HG03196 (cell line): ENCODE measurements around the gene ZNF844.
"Not testable (repeated sequence)": the region's sequence is repeated elsewhere in the genome, so short reads cannot be mapped to it uniquely, and the experiment has no call there.

Experiments used
- ATAC-seq: cut with Tn5 transposase; IDR thresholded peaks from one replicate; pipeline ENCODE4 v1.9.1; 2021; ENCODE audit not compliant: unreplicated experiment

ZNF844 gene

DNA sequence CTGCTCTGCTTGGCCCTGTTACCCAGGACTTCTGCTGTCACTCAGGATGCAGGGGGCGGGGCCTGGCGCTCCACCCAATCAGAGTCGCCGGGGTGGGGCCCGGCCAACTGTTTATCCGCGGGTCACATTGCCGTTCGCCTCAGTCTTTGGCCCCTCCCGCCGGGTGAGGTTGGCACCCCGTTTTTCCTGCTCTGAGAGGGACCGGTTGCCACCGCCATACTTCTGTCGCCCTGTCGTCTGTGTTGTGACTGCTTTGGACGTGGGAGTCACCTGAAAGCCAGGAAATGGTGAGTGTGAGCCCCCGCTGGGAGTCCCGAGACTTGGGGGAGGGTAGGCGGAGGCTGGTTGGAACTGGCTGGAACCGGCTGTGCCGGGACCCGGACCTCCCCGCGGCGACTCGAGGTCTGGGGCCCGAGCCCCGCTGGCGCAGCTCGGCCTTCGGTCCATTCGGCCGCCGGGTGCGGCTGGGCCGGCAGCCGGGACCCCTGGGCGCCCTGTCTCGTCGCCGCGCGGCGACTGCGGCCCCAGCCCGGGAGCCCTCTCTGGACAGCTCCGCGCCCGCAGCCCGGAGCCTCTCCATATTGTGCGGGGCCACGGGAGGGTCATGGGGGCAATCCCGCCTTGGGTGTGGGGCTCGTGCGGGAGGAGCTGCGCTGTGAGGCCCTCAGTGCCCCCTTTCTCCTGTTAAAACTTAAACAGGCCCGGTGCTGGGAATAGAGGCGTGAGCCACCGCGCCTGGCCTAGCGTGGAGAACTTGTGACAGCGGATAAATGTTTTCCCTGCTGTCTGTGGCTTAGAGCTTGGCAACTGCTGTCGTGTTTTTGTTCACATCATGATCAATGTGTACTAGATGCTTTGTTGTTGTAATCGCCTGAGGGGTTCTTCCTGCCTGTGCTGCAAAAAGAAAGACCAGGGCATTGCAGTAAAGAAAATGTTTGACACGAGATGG is at the start of gene ZNF844:
TSS of gene ZNF844 (plus strand) at position 142 of the 949 bp plus-strand sequence. CDS start at position 285, 143 bp downstream.
- ATAC-seq: peak; percentile 82

DNA sequence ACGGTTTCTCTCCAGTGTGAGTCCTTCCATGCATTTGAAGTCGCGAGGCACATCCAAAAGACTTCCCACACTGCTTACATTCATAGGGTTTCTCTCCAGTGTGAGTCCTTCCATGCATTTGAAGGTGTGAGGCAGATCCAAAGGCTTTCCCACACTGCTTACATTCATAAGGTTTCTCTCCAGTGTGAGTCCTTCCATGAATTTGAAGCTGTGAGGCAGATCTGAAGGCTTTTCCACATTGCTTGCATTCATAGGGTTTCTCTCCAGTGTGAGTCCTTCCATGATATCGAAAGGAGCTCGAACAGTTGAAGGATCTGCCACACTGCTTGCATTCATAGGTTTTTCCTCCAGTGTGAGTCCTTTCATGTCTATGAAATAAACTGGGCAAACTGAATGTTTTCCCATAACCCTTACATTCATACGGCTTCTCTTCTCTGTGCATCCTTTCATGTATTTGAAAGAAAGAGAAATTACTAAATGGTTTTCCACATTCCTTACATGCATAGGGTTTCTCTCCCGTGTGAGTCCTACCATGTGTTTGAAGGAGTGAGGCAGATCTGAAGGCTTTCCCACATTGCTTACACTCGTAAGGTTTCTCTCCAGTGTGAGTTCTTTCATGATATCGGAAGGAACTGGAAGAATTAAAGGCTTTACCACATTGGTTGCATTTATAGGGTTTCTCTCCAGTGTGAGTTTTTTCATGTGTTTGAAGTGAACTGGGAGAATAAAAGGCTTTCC is 49.3 kb upstream of the ZNF844 start:
- no peak for ATAC-seq

DNA sequence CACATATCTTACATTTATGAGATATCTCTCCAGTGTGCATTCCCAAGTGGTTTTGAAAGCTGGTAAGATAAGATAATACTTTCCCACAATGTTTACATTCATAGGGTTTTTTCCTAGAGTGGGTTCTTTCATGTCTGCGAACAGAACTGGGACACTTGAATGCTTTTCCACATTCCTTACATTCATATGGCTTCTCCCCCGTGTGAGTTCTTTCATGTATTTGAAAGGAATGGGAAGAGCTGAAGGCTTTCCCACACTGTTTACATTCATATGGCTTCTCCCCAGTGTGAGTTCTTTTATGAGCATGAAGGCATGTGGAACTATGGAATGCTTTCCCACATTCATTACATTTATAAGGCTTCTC is 48.8 kb upstream of the ZNF844 start:
- ATAC-seq: no peak

DNA sequence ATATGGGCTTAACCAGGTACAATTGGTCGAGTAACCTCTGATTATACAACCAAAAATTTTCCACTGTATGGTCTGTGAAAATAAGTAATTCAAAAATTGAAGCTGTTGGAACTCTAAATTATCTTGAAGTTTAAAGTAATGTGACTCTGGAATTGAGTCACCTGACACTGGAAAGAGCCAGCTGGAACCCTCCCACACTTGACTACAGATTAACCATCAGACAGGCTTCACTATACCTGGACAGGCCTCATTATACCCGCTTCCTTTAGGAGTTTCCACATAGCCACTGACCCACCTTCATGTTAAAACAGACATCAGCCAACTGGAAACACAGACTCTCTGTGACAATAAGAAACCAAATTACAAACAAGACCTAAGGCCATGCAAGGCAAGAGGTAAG is 30.3 kb upstream of the ZNF844 start:
- ATAC-seq: no peak

DNA sequence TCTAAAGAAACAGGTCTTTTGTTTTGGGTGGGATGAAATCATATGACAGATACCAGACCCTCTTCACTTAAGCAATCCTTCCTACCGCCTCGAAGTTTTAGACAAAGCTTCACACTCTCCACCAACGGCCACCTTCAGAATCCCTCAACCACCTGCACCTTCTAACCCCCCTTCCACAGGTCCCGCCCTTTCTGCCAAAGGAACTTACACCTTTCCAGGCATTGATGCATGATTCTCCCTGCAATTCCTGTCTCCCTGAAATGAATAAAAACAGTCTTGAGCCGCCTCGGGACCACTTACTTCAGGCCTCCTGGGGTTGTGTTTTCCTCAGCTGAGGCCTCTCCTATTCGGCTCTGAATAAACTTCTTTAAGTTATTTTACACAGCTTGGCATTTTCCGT is 29.9 kb upstream of the ZNF844 start:
- no peak for ATAC-seq

DNA sequence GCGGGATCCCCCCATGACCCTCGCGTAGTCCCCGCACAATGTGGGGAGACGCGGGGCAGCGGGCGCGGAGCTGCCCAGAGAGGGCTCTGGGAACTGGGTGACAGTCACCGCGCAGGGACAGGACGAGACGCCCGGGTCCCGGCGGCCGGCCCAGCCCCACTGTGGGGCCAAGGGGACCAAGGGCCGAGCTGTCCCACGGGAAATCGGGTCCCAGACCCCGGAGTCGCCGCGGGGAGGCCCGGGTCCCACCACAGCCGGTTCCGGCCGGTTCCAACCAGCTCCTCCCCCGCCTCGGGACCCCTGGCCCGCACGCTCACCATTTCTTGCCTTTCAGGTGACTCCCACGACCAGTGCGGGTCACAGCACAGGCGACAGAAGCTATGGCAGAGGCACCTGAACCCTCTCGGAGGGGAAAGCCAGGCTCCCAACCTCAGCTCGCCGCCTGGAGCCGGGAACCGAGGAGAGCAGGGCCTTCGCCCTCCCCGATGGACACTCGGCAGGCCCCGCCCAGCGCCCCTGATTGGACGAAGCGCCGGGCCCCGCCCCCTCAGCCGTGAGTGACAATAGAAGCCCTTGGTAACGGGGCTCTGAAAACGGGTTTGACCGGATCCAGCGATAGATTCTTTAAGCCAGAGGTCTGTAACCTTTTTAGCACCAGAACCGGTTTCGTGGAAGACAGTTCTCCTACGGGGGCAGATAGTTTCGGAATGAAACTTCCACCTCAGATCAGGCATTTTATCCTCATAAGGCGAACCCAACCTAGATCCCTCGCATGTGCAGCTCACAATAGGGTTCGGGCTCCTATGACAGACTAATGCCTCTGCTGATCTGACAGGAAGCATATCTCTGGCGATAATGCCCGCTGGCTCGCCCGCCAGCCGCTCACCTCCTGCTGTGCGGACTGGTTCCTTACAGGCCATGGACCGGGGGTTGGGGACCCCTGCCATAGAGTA is 29.0 kb upstream of the ZNF844 start, which contains the start of gene ZNF433:
TSS of gene ZNF433 (minus strand) at position 460 of the 953 bp plus-strand sequence. CDS start at position 320, 140 bp downstream.
- peak; percentile 92 for ATAC-seq

DNA sequence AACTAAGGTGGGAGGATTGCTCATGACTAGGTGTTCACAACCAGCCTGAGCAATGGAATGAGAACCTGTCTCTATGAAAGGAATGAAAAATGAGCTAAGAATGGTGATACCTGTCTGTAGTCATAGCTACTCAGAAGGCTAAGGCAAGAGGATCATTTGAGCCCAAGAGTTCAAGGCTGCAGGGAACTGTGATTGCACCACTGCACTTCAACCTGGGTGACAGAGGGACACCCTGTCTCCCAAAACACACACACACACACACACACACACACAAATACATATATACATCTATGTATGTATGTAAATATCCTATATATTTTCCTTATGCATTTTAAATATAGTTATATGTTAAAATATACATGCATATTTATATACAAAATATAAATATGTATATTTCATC is 21.6 kb upstream of the ZNF844 start:
- ATAC-seq: no peak

DNA sequence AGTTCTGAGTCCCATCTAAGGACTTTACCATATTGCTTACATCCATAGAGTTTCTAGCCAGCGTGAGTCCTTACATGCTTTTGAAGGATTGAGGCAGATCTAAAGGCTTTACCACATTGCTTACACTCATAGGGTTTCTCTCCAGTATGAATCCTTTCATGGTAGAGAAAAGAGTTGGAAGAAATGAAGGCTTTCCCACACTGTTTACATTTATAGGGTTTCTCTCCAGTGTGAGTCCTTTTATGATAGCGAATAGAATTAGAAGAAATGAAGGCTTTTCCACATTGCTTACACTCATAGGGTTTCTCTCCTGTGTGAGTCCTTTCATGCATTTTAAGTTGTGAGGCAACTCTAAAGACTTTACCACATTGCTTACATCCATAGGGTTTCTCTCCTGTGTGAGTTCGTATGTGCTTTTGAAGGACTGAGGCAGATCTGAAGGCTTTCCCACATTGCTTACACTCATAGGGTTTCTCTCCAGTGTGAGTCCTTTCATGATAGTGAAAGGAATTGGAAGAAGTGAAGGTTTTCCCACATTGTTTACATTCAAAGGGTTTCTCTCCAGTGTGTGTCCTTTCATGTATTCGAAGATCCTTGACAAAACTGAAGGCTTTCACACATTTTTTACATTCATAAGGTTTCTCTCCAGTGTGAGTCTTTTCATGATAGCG is 20.6 kb upstream of the ZNF844 start:
- no peak for ATAC-seq

DNA sequence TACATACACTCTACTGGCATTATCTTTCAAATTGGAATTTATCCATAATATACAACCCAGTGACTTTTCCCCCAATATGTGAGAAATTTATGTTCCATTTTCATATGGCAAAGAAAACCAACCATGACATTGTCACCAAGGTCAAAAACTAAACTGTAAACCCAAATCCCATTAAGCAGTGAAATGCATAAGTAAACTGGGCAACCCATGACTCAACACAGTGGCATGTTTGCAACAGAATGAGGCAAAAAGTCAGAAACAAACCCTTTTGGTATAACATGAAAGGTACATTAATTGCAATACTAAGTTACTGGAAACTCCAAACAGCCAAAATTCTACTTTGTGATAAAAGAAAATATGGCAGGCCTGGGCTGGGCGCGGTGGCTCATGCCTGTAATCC is 16.7 kb upstream of the ZNF844 start:
- ATAC-seq: no peak

DNA sequence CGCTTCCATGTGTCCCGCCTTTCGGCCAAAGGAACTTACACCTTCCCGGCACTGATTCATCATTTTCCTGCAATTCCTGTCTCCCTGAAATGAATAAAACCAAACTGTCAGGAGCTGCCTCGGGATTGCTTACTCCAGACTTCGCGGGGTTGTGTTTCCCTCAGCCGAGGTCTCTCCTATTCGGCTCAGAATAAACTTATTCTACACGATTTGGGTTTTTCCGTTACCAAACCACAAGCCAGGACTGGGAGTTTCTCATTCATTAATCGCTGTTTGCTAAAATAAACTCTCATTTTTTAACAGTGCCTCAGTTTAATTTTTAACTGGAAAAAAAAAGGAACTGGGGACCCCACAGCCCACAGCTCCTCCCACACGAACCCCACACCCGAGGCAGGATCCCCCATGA is 12.4 kb upstream of the ZNF844 start:
- ATAC-seq: no peak

DNA sequence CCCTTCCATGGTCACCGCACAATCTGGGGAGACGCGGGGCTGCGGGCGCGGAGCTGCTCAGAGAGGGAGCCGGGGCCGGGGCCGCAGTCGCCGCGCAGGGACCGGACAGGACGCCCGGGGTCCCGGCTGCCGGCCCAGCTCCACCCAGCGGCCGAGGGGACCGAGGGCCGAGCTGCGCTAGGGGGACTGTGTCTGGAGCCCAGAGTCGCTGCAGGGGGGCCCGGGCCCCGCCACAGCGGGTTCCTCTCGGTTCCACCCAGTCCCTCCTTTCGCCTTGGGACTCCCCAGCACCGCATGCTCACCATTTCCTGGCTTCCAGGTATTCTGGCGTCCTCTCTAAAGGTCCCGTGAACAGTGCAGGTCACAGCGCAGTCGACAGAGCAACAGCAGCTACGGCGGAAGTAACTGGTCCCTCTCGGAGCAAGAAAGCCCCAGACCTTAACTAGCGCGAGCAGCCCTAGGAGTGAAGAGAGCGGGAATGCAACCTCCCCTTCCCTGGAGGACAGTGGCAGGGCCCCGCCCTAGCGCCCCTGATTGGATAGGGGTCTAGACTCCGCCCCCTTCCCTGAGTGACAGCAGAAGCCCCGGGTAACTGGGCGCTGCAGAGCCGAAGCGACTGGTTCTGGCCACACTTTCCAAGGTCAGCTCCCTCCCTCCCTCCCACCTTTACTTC is 11.9 kb upstream of the ZNF844 start, which contains the start of gene ZNF878:
TSS of gene ZNF878 (minus strand) at position 465 of the 673 bp plus-strand sequence. CDS start at position 305, 160 bp downstream.
- ATAC-seq: peak; percentile 87

DNA sequence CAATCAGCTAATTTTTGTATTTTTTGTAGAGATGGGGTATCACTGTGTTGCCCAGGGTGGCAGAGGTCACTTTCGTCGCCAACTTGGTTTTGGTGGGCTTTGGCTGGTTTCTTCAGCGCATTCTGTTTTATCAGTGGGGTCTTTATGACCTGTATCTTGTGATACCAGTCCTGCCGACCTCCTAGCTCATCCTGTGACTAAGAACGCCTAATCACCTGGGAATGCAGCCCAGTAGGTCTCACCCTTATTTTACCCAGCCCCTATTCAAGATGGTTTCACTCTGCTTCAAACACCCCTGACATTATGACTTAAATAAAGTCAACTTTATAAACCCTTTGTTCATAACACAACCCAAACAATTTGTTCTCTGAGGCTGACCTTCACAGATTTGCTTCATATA is 8.7 kb upstream of the ZNF844 start:
- no peak for ATAC-seq

DNA sequence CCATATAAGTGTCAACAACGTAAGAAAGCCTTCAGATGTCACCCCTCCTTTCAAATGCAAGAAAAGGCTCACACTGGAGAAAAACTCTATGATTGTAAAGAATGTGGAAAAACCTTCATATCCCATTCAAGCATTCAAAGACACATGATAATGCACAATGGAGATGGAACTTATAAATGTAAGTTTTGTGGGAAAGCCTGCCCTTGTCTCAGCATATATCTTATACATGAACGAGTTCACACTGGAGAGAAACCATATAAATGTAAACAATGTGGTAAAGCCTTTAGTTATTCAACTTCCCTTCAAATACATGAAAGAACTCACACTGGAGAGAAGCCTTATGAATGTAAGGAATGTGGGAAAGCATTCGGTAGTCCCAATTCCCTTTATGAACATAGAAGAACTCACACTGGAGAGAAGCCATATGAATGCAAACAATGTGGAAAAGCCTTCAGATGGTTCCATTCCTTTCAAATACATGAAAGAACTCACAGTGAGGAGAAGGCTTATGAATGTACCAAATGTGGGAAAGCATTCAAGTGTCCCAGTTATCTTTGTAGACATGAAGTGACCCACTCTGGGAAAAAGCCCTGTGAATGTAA is 11.1 kb downstream of the ZNF844 start:
- ATAC-seq: no peak

DNA sequence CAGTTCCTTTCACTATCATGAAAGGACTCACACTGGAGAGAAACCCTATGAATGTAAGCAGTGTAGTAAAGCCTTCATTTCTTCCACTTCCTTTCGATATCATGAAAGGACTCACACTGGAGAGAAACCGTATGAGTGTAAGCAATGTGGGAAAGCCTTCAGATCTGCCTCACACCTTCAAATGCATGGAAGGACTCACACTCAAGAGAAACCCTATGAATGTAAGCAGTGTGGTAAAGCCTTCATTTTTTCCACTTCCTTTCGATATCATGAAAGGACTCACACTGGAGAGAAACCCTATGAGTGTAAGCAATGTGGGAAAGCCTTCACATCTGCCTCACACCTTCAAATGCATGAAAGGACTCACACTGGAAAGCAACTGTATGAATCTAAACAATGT is 11.8 kb downstream of the ZNF844 start:
- ATAC-seq: not testable (repeated sequence)

DNA sequence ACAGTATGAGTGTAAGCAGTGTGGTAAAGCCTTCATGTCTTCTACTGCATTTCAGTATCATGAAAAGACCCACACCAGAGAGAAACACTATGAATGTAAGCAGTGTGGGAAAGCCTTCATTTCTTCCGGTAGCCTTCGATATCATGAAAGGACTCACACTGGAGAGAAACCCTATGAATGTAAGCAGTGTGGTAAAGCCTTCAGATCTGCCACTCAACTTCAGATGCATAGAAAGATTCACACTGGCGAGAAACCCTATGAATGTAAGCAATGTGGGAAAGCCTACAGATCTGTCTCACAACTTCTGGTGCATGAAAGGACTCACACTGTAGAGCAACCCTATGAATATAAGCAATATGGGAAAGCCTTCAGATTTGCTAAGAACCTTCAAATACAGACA is 12.8 kb downstream of the ZNF844 start:
- ATAC-seq: no peak

DNA sequence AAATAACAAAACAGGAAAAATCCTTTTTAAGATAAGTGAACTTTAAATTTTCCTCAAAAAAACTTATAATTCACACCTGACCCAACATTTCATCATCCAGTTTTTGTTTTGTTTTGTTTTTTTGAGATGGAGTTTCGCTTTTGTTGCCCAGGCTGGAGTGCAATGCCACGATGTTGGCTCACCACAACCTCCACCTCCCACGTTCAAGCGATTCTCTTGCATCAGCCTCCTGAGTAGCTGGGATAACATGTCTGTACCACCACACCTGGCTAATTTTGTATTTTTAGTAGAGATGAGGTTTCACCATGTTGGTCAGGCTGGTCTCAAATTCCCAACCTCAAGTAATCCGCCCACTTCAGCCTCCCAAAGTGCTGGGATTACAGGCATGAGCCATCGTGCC is 18.8 kb downstream of the ZNF844 start:
- ATAC-seq: not testable (repeated sequence)

DNA sequence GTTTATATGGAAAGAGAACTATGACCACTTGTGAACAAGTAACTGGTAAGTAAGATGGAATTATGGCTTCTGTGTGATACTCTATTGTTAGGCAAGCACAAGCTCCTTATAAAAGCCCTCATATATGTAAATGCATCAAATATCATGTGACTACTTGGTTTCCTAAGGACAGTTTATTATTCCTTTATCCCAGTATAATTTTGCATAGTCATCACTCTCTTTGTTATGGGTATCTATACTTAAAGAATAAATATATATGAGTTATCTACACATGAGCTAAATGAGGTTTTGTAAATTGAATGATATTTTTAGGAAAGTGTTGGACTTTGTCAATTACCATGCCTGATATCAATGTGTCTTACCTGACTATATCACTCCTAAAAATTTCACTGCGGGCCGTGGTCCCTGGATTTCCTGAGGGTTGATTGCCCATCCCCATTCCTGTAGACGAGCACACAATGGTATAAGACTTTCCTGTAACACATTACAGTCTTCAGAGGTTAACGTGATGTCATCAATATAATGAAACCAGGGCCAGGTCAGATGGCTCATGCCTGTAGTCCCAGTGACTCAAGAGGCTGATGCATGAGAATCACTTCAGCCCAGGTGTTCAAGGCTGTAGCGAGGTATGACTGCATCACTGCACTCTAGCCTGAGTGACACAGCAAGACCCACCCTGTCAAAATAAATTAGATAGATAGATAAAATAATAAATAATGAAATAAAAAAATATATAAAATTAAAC is 20.7 kb downstream of the ZNF844 start:
- ATAC-seq: no peak

DNA sequence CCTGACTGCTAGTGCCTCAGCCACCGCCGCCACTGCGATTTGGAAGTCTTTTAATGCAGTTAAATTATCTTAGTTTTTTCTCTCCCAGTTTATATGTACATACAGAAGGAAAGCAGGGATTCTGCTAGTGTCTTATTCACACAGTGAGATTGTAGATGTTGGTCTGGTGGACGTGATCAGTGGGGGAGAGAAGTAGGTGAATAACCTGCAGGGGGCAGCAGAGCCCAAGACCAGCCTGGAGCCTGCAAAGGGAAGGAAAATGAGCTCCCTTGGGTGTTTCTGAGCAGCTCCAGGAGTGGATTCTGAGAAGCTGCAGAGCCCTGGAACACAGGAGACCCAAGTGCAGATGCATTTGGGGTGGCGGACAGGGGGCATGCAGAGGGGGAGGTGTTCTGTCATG is 26.3 kb downstream of the ZNF844 start:
- ATAC-seq: no peak
